KOPT-K1 (cell line): ENCODE measurements around the gene WDR31.

Experiments used
- H3K27ac ChIP-seq: fragments of 200-600 bp; sonication (generic); 2 replicates; pipeline ENCODE4 v1.5.1; 2016; ENCODE audit warnings: antibody characterized with exemption, mild to moderate bottlenecking, low read depth, low read length; ENCODE audit not compliant: poor library complexity, severe bottlenecking
- H3K36me3 ChIP-seq: fragments of 200-600 bp; sonication (generic); 2 replicates; pipeline ENCODE4 v1.5.1; 2017; ENCODE audit warnings: antibody characterized with exemption, mild to moderate bottlenecking, low read length, moderate library complexity; ENCODE audit not compliant: insufficient read depth
- H3K9me3 ChIP-seq: fragments of 200-600 bp; sonication (generic); 2 replicates; pipeline ENCODE4 v1.5.1; 2017; ENCODE audit warnings: antibody characterized with exemption, low read length, mild to moderate bottlenecking; ENCODE audit not compliant: insufficient read depth, poor library complexity, severe bottlenecking

The WDR31 gene

DNA sequence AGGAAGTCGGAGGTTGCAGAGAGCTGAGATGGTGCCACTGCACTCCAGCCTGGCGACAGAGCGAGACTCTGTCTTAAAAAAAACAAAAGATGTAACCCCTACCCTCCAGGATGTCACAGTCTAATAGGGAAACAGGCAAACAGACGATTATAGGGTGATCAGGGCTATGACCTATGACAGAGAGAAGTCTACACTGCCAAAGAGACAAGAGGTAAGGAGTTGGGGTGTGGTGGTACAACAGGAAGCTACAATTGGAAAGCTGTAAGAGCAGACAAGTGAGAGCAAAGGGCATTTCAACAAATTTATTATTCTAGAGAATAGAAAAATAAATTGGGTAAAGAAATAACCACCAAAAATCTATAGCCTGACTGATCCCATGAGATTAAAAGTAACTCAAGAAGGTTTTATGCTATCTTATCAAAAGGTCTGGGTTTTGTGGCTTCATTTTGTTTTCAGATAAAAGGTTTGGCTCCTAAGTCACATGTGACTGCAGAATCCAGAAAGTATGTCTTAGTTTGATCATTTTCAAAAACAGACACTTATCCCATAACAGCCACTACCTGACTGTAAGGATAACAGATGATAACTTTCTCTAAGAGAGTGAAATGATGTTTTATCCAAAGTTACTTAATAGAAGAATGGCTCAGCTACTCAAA is 72.0 kb downstream of the WDR31 start:
- H3K9me3 ChIP-seq: no peaks in the 10 kb centered on the region
- no peak overlapping the region for H3K27ac ChIP-seq
- peaks cover 60% of the 10 kb centered on the region for H3K36me3 ChIP-seq

DNA sequence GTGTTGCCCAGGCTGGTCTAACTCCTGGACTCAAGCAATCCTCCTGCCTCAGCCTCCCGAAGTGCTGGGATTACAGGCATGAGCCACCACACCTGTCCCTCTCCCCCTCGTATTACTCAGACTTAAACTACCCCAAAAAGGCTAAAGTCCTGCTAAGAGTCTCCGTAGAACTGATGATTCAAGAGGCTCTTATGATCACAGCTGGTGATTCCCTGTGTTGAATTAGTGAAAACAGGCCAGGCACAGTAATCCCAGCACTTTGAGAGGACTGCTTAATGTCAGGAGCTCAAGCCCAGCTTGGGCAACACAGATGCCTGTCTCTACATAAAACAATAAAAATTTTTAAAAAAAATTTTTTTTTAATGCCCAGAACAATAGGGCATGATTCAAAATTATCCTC is 73.9 kb downstream of the WDR31 start:
- Histone ChIP-seq H3K9me3 (no peaks in the 10 kb centered on the region), H3K36me3 (peaks cover 51% of the 10 kb centered on the region), H3K27ac (no peak overlapping the region)
